Neural progenitor cell (in vitro differentiated cells): ENCODE measurements around the gene ZMAT5.

Experiments used
- EZH2 ChIP-seq: fragments of 200-600 bp; sonication (generic); IDR thresholded peaks from 2 replicates; pipeline ENCODE4 v1.6.1; 2017; ENCODE audit warnings: antibody characterized with exemption, mild to moderate bottlenecking, moderate library complexity
- TF ChIP-seq, protein P1 (sequence below): fragments of 200-600 bp; sonication (generic); IDR thresholded peaks from 2 replicates; pipeline ENCODE4 v1.5.1; 2017; ENCODE audit warnings: antibody characterized with exemption, mild to moderate bottlenecking

DNA sequence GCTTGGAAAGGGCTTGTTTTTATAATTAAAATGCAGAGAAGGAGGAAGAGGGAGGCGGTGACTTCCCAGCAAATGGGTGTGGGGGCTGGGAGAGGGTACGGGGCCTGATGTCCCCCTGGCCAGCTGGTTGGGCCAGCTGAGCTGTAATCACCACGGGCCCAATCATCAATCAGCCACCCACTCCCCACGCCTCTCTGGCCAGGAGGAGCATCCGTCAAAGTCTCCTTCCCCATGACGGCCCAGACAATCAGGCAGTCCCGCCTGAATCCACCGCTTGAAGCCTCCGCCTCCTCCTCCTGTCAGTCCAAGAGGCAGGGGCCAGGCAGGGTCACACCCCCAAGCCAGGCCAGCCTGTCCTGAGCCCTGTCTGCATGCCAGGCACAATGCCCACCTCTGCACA lies 60.3 kb downstream of the ZMAT5 start:
- TF ChIP-seq EZH2 = no peak
- TF ChIP-seq, protein P1, sequence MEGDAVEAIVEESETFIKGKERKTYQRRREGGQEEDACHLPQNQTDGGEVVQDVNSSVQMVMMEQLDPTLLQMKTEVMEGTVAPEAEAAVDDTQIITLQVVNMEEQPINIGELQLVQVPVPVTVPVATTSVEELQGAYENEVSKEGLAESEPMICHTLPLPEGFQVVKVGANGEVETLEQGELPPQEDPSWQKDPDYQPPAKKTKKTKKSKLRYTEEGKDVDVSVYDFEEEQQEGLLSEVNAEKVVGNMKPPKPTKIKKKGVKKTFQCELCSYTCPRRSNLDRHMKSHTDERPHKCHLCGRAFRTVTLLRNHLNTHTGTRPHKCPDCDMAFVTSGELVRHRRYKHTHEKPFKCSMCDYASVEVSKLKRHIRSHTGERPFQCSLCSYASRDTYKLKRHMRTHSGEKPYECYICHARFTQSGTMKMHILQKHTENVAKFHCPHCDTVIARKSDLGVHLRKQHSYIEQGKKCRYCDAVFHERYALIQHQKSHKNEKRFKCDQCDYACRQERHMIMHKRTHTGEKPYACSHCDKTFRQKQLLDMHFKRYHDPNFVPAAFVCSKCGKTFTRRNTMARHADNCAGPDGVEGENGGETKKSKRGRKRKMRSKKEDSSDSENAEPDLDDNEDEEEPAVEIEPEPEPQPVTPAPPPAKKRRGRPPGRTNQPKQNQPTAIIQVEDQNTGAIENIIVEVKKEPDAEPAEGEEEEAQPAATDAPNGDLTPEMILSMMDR = no peak
